Measurements from ENCODE around the gene AKT1.
A peak's percentile ranks its signal among the peaks of the same experiment; 100 is the strongest.
"Not testable (repeated sequence)": the region's sequence is repeated elsewhere in the genome, so short reads cannot be mapped to it uniquely, and the experiment has no call there.

AKT1 gene

GRCh38 chr14:104818714-104819161, 23.2 kb upstream of the AKT1 start:
- DNase-seq, result no peak

- DNase-seq, result no peak
Observed at GRCh38 chr14:104817930-104818713, 22.6 kb upstream of the AKT1 start.

DNA sequence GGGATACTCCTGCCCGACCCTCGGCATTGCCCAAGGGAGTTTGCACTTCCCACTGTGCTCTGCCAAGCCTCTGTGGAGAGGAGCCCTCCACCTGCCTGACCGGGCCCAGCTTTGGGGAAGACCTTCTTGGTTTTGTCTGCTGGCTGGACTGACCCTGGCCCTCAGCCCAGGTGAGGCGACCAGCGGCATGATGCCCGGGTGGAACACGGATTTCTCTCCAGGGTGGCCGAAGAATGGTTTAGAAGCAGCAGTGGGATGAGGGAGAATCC, 21.0 kb upstream of the AKT1 start:
- no peak for DNase-seq

GRCh38 chr14:104814701-104815100, 19.2 kb upstream of the AKT1 start:
- not testable (repeated sequence) for DNase-seq

DNA sequence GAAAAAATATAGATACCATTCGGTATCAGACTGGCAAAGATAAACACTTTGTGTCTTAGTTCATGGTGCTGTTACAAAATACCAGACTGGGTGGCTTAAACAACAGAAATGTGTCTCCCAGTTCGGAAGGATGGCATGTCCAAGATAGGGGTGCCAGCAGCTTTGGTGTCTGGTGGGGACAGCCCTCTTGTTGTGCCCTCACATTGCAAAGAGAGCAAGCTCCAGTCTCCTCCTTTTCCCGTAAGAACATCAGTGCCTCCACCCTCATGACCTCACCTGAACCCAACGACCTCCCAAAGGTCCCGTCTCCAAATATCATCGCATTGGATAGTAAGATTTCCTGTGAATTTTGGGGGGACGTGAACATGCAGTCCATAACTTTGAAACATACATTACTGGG, 17.7 kb upstream of the AKT1 start:
- no peak for DNase-seq

- DNase-seq, result no peak
Observed at GRCh38 chr14:104810316-104810715, 14.8 kb upstream of the AKT1 start.

DNA sequence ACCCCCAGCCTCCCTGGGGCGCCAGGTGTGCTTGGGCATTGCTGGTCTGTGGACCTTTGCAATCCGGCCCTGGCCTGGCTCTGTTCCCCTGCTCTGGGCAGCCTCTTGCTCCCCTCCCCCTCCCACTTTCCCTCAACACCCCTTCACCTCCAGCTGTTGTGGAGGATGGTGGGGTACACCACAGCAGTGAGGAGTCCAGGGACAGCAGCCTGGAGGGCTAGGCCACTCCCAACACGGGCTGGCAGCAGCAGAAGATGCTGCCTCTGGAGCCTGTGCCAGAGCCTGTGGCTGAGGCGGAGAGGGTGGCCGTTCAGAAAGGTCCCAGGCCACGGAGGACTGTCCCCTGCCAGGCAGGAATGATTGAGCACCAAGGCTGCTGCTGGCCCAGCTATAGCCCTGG, 12.9 kb upstream of the AKT1 start:
- no peak for DNase-seq

GRCh38 chr14:104806625-104807465, 11.3 kb upstream of the AKT1 start:
- no peak for DNase-seq

DNA sequence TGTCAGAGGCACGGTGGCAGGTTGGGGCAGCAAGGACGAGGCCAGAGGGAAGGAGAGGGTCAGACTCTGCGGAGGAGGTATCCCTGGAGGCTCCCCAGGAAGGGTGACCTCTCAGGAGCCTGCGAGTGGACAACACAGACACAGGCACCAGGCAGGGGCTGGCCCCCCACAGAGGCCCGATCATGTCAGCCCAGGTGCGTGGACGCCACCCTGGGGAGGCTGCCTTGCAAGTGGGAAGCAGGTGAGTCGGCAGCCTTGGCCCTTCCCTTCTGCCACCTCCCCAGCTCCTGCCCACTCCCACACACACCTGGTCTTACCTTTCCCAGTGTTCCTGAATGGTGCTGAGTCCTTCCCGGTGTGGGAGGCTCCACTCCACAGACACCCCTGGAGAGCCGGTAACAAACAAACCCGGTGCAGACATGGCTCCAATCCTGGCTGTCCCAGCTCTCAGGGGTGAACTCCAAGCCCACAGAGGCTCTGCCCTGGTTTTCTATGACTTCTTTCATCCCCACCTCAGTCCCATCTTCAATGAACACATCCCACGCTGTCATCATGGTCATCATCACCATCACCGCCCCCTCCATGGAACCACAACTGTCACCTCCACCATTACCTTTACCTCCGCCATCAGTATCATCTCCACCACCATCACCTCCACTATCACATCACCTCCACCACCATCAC, 10.5 kb upstream of the AKT1 start:
- no peak for DNase-seq

DNA sequence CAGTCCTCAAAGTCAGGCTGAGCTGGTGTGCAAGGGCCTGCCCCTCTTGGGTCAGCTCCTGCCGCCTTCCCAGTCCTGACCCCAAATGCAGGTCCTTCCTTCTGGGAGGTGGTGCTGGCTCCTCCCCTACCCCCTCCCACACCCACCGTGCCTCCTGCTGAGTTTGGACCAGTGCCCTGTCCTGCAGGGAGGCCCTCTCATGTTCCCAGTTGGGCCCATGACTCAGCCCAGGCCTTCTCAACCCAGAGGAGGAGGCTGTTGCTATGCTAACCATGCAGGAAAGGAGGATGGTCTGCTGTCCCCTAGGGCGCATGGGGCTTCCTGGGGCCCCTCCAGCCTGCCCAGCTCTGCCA, 9.8 kb upstream of the AKT1 start:
- peak; percentile 40 for DNase-seq

DNA sequence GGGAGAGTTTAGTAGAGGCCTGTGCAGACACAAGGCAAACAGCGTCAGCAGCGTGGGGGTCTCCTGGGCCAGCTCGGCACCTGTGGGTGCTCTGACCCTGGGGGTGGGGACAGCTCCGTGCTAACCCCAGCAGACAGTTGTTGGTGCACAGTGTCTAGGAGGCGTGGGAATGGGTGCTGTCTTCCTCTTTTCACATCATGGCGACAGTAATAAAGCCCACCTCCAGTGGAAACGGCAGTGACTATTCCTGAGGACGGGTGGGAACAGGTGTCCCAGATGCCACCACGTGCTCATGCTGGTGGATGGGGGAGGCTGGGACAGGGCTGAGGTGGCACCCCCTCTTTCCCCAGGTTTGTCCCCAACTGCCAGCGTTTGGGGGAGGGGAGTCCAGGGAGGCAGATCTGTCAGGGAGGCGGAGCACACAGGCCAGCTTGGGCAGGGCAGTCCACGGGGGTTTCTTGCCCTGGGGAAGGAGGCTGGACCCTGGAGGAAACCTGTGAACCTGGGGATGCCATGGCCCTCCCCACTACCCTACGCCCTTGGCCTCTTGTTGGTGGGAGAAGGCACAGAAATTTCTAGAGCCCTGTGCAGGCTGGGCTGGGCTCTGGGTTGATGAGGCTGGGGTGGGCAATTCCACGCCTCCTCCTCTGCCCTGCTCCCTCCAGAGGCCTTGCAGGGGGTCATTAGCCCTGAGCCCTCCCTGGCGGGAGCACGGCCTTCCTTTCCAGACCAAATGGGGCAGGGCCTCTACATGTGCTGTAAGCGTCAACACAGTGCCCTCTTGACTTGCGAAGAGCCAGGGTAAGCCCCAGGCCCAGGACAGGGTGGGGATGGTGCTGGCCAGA, 9.2 kb upstream of the AKT1 start:
- DNase-seq, result no peak

DNA sequence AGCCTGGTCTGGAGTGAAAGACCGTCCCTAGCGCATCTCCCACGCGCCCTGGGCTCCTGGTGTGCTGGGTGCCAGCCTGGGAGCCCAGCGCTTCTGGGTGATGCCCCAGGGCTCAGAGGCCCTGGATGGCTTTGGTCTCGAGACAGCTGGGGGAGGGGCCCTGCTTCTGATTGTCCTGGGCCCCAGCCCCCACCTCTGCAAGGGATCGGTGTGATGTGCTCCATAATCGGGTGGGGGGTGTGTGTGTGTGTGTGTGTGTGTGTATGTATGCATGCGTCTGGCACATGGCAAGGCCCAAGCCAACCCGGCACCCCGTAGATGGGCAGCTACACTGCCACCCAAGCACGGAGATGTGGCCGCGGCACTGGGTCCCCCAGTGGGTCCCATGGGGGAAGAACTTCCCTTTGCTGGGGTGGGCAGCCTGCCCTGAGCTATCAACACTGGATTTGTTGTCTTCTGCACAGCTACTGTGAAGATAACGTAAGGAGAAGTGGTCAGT, 8.4 kb upstream of the AKT1 start:
- no peak for DNase-seq

DNA sequence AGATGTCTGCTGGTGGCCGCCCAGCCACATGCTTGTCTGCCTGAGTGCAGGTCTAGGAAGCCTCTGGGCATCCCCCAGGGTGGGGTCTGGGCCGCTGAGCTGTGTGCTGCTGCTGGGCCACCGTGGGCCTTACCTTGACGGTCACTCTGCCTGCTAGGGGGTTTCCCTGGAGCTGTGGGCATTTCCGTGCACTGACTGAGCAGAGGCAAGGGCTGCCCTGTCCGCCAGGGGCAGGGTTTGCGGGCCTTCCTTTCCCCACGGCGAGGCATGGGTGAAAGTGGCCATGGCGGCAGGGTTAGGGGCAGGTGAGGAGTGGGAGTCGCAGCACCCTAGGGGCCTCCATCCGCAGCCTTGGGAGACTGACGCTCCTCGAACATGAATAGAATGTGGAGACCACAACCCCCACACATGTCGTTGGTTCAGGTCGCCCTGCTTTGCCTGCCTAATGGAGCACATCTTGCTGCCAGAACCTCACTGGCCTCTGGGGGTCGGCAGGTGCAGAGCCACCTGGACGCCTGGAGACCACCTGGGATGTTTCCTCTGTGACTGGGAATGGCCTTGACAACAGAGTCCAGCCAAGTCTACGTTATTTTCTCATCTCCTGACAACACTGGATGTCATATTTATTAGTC, 7.8 kb upstream of the AKT1 start:
- no peak for DNase-seq

GRCh38 chr14:104802394-104803184, 7.0 kb upstream of the AKT1 start:
- DNase-seq, result no peak

DNA sequence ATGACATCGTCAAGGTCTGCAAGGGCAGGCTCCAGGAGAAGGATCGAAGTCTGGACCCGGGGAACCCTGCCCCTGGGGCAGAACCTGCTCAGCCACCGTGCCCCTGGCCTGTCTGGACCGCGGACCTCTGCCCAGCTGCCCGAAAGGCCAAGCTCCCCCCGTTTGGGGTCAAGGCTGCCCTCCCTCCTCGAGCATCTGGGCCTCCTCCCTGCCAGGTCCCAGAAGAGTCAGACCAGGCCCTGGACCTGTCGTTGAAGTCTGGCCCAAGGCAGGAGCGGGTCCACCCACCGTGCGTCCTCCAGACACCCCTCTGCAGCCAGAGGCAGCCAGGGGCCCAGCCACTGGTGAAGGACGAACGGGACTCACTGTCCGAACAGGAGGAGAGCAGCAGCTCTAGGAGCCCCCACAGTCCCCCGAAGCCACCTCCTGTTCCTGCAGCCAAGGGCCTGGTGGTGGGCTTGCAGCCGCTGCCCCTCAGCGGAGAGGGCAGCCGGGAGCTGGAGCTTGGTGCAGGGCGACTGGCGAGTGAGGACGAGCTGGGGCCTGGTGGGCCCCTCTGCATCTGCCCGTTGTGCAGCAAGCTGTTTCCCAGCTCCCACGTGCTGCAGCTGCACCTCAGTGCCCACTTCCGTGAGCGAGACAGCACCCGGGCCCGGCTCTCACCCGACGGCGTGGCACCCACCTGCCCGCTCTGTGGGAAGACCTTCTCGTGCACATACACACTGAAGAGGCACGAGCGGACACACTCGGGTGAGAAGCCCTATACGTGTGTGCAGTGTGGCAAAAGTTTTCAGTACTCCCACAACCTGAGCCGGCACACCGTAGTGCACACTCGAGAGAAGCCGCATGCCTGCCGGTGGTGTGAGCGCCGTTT, 6.2 kb upstream of the AKT1 start:
- no peak for DNase-seq

- DNase-seq, result peak; percentile 46
Observed at GRCh38 chr14:104800771-104801519, 5.4 kb upstream of the AKT1 start, which contains the start of gene ZBTB42. TSS of gene ZBTB42 (plus strand) at chr14:104801101. CDS start at chr14:104801198, 97 bp downstream.

DNA sequence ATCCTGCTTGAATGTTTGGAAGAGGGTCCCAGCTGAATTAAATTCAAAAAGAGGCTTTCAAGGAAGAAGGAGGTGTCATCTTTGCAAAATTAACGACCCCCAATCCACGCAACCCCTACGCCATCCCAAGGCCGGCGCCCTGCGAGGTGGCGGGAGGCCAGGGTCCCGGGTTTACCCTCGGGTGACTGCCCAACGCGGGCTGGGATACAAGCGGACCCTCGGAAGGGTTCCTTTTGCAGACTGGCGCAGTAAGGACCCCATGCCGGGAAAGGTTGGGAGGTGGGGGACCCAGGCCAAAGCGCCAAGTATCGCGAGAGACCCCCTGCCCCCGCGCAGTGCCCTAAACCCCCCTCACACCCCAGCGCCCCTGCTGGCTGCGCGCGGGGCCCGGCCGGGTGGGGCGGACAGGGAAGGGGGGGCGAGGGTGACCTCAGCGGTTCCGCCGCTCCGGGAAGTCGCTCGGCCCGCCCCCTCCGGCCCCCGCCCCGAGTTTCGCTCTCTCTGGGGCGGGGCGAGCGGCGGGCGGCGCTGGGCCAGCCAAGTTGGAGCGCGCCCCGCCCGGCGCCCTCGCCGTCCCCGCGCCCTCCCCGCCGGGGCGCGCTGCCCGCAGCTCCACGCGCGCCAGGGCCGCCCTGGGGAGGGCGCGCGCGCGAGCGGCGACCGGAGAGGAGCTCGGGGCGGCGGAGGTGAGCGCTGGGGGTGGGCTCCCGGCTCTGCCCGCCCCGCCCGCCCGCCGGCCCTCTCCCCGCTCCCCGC, 4.6 kb upstream of the AKT1 start:
- peak; percentile 76 for DNase-seq

- no peak for DNase-seq
Observed at GRCh38 chr14:104799244-104800014, 3.9 kb upstream of the AKT1 start.
